ENCODE results near the gene GPC5.
A peak's percentile ranks its signal among the peaks of the same experiment; 100 is the strongest.
"Not testable (repeated sequence)": the region's sequence is repeated elsewhere in the genome, so short reads cannot be mapped to it uniquely, and the experiment has no call there.

The GPC5 gene

GRCh38 chr13:92197669-92198068, 799.2 kb downstream of the GPC5 start:
- no peak for DNase-seq
- intact Hi-C loops (cut with DNase I) = no loop called here

- no peak for DNase-seq
- intact Hi-C loops (cut with DNase I) = no loop called here
Observed at GRCh38 chr13:92218615-92219014, 820.2 kb downstream of the GPC5 start.

GRCh38 chr13:92221916-92222315, 823.5 kb downstream of the GPC5 start:
- intact Hi-C loops (cut with DNase I) = no loop called here
- no peak for DNase-seq

- intact Hi-C loops (cut with DNase I) = no loop called here
Observed at GRCh38 chr13:92224052-92224821, 825.8 kb downstream of the GPC5 start.

GRCh38 chr13:92224825-92225224, 826.4 kb downstream of the GPC5 start:
- intact Hi-C loops (cut with DNase I) = no loop called here
- DNase-seq = no peak

More at GRCh38 chr13:92224052-92224821, 825.8 kb downstream of the GPC5 start:
- no peak for DNase-seq

GRCh38 chr13:92225861-92226260, 827.4 kb downstream of the GPC5 start:
- DNase-seq = no peak
- intact Hi-C loops (cut with DNase I) = no loop called here

GRCh38 chr13:92232871-92233270, 834.5 kb downstream of the GPC5 start:
- DNase-seq = no peak
- intact Hi-C loops (cut with DNase I) = no loop called here

GRCh38 chr13:92251671-92252210, 853.3 kb downstream of the GPC5 start:
- intact Hi-C loops (cut with DNase I) = no loop called here
- DNase-seq = no peak

- DNase-seq = no peak
- intact Hi-C loops (cut with DNase I) = no loop called here
Observed at GRCh38 chr13:92255526-92255925, 857.1 kb downstream of the GPC5 start.

GRCh38 chr13:92256211-92256610, 857.8 kb downstream of the GPC5 start:
- no peak for DNase-seq
- intact Hi-C loops (cut with DNase I) = no loop called here

GRCh38 chr13:92259046-92259445, 860.6 kb downstream of the GPC5 start:
- intact Hi-C loops (cut with DNase I) = no loop called here
- DNase-seq = no peak

- intact Hi-C loops (cut with DNase I) = no loop called here
- DNase-seq = no peak
Observed at GRCh38 chr13:92259523-92259922, 861.1 kb downstream of the GPC5 start.

GRCh38 chr13:92260363-92260762, 861.9 kb downstream of the GPC5 start:
- DNase-seq = no peak
- intact Hi-C loops (cut with DNase I) = no loop called here

- DNase-seq = no peak
- intact Hi-C loops (cut with DNase I) = no loop called here
Observed at GRCh38 chr13:92262100-92262788, 863.8 kb downstream of the GPC5 start.

GRCh38 chr13:92265408-92265807, 867.0 kb downstream of the GPC5 start:
- no peak for DNase-seq
- intact Hi-C loops (cut with DNase I) = no loop called here

GRCh38 chr13:92270990-92271389, 872.6 kb downstream of the GPC5 start:
- DNase-seq = no peak
- intact Hi-C loops (cut with DNase I) = no loop called here

- intact Hi-C loops (cut with DNase I) = no loop called here
- no peak for DNase-seq
Observed at GRCh38 chr13:92272177-92272576, 873.8 kb downstream of the GPC5 start.

- intact Hi-C loops (cut with DNase I); DNase-seq: not testable (repeated sequence)
Observed at GRCh38 chr13:92280986-92281385, 882.6 kb downstream of the GPC5 start.

GRCh38 chr13:92290718-92291307, 892.4 kb downstream of the GPC5 start:
- peak in 1 of 10 donors; percentile 51 for DNase-seq
- intact Hi-C loops (cut with DNase I) = not testable (repeated sequence)

GRCh38 chr13:92294533-92294932, 896.1 kb downstream of the GPC5 start:
- DNase-seq; intact Hi-C loops (cut with DNase I): not testable (repeated sequence)

- intact Hi-C loops (cut with DNase I) = not testable (repeated sequence)
- peak in 1 of 10 donors; percentile 54 for DNase-seq
Observed at GRCh38 chr13:92296154-92296671, 897.8 kb downstream of the GPC5 start.

Data from posterior cingulate gyrus (tissue), 11 donors.